GM03348 (cell line): ENCODE data around the gene PTPN2.
"Not testable (repeated sequence)": the region's sequence is repeated elsewhere in the genome, so short reads cannot be mapped to it uniquely, and the experiment has no call there.

ENCODE experiments used
- DNase-seq: peaks from one replicate; pipeline ENCODE4 v3.0.0; 2012; ENCODE audit warnings: low spot score

Gene PTPN2

DNA sequence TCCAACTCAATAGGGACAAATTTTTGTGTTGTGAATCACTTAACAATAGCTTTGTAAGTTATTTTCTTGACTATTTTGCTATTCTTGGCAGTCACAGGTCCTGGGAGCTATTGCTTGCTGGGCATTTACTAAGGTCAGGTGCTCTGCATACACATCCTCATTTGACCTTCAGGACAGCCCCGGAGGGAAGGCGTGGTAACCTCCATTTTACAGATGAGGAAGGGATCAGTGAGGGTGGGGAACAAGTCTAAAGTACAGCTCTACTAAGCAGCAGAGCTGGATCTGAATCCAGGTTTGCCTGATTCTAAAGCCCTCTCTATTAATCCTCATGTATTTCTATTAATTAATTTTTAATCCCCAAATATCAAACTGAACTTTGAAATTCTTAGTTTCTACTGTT, 58.8 kb downstream of the PTPN2 start:
- no peak for DNase-seq

DNA sequence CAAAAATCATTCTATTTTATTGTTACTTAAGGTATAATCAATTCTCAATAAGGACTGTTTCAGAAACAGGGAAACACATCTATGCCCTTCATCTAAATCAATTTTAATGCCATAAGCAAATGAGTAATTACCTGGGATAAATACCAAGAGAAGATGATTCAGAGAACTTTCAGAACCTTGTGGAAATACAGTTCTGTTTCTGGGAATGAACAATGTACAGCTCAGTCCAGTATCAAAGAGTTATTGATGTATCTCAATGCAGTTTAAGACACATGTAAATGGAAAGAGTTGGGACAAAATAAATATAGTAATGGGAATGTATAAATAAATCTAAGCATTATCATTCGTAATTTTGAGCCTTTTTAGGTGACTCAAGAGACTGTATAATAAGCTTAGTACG, 60.1 kb downstream of the PTPN2 start:
- DNase-seq, result no peak

DNA sequence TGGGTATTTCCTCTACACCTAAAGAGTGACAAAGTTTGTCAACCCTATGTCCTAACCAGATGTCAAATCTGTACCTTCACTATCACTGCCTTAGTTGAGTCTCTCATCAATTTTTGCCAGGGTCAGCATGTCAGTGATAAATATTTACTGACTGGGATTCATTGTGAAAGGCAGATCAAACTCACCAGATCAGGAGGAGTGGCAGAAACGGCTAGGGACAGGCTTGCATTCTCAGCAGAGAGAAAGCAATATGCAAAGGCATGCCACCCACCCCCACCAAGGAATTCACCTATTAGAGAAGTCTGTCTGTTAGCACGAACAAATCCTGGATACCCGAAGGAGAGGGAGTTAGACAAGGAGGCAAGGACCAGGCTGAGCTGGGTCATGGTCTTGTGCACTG, 62.6 kb downstream of the PTPN2 start:
- DNase-seq, result no peak

DNA sequence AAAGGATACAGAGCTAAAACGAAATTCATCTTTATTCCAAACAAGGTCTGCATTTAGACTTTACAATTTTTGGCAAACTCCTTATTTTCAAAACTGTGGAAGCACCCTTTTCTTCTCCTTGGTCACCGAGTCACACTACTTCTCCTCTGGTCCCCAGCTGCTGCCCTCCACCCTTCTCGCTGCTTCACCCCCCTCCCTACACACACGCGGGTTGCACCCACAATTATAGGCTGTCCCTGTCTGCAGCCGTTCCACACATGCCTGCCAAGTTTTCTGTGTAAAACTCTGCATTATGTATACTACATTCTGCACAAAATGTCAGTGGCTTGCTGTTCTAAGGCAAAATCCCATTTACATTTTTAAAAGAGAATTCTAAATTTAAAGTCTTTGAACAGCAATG, 63.5 kb downstream of the PTPN2 start:
- DNase-seq, result no peak

DNA sequence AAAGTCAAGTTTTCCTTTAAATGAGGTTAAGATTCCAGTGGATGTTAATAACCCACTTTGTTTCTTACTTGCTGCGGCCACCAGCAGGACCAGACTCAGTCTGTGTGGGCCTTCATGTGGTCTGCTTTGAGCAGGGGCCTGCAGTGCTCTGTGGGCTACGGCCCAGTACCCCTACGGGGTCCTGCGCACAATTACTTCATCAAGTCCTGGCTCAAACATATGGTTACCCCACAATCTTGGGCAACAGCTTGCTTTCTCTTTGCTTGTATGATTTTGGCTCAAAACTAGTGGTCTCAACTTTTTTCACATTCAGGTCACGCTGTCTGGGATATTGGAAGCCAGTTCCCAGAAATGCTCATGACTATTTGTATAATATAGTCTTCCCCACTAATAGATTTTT, 64.2 kb downstream of the PTPN2 start:
- DNase-seq, result no peak

DNA sequence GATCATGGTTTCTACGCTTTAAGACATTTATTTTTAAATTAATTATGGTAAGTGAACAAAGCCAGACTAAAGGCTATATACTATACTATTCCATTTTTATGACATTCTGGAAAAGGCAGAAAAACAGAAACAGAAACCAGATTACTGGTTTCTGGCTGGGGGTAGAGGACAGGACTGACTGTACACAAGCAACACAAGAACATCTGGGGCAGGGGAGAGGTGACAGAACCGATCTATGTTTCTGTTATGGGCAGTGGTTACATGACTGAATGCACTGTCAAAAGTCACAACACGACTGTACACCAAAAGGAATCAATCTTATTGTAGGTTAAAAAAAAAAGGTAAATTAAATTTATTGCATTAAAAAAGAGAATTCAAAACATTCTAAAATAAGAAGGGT, 64.7 kb downstream of the PTPN2 start:
- no peak for DNase-seq

DNA sequence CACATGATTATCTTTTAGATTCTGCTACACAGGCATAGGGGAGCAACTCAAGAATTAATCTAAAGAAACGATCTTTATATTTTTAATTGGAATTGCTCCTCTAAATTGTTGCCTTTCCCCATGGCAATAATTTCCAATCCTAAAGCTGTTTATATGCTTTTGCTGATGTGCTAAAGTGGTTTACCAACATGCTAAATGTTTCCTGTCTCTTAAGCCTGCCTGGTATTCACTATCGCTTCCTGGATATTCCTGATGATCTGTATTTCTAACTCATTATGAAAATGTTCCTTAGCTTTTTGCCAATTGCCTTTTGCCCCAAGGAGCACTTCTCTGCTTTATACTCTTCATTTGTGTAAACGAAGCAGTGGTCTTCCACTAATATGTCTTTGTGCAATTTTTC, 65.8 kb downstream of the PTPN2 start:
- DNase-seq, result no peak

DNA sequence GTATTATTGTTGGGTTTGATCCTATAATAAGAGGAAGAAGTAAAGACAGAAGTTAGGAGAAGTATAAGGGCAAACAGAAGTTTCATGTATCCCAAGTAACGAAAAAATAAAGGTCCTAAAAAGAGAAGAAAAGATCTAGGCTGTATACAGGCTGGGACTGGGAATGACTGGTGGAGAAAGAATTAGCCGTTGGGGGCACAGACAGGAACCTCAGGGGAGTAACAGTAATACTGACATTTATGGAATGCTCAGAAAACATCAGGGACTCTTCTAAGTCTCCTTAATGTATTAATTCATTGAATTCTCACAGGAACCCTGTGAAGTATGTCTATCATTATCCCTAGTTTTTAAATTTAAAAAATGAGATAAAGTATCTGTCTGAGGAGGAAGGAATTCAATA, 67.6 kb downstream of the PTPN2 start:
- no peak for DNase-seq

DNA sequence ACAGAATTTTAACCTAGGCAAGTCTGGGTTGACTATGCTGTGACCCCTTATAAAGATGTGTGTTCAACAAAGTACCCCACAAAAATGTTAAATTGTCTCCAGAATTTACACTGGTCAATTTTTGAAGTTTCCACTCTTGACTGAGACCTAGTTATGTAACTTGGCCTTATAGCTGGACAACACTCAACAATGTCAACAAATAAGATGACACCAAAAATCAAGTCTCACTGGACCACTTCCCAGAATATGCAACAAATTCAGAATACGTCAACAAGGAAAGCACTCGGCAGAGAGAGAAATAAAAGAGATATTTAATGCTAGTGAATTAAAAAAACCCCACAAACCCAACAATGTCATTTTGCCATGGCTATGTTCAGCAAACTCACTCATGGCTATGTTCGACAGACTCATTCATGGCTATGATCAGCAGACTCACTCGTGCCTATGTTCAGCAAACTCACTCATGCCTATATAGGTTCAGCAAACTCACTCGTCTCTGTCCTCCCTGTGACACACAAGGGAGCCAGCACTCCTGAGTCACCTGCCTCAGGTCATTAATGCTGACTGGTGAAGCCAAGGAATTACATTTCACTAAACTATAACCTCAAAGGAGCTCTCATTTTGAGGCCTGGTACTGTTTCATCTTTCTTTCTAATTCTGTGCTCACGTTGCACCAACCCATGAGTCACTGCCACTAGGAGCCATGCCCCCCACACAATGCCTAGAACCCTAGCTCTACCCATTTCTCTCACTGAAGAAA, 72.7 kb downstream of the PTPN2 start:
- DNase-seq, result no peak

DNA sequence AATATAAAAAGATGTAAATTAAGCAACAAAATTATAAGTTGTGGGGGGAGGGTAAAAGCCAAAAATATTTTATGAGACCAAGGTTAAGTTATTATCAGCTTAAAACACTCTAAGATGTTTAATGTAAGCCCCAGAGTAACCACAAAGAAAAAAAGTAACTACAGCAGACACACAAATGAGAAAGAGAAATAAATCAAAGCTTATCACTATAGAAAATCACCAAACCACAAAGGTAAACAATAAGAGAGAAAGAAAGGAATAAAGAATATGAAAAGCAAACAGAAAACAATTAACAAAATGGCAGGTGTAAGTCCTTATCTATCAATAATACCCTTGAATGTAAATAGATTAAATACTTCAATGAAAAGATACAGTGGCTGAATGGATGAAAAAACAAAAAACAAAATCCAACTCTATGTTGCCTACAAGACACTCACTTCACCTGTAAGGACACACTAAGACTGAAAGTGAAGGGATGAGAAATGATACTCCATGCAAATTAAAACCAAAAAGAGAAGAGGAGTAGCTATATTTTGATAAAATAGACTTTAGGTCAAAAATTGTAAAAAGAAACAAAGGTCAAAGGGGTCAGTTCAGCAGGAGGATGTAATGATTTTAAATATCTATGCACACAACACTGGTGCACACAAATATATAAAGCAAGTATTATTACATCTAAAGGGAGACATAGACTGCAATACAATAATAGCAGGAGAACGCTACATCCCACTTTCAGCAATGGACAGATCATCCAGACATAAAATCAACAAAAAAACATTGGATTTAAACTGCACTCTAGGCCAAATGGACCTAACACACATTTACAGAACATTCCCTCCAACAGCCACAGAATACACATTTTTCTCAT, 80.7 kb downstream of the PTPN2 start:
- DNase-seq, result no peak

DNA sequence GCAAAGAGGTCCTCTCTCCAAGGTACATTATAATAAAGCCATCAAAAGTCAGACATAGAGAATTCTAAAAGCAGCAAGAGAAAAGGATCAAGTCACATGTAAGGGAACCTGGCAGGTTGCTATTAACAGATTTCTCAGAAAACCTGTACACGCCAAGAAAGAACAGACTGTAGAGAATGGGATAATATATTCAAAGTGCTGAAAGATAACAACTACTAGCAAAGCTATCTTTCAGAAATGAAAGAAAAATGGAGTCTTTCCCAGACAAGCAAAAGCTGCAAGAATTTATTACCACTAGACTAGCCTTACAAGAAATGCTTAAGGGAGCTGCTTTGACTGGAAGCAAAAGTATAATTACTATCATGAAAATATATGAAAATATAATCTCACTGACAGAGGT, 81.5 kb downstream of the PTPN2 start:
- no peak for DNase-seq

DNA sequence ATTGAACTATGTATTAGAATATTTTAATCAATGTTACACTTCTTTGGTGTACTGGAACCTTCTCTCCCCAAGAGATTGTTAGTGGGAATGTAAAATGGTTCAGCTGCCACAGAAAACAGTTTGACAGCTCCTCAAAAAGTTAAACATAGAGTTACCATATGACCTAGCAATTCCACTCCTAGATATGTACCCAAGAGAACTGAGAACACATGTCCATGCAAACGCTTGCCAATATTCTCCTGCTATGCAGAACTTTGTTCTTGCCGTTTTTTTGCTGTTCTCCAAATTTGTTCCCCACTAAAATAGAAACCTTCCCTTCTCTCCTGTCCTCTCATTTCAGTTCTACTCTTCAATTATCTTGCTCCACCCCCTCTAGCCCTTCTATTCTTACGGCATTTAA, 87.6 kb downstream of the PTPN2 start:
- no peak for DNase-seq

DNA sequence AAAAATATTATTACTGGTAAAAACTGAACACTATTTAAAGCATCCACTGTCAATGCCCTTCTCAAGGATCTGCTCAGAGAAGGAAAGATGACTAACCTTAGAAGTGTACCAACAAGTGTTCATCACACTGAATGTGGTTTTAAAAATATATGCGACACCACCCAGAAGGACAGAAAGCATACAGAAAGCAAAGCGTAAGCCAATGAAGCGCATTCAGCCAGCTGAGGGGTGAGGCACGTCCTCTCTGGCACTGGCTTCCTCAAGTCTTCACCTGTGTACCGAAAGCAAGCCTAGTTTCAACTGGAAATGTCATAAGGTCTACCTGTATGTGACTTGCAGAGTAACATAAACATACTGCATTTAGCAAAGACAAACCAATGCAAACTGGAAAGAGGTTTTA, 92.4 kb downstream of the PTPN2 start:
- DNase-seq, result no peak

DNA sequence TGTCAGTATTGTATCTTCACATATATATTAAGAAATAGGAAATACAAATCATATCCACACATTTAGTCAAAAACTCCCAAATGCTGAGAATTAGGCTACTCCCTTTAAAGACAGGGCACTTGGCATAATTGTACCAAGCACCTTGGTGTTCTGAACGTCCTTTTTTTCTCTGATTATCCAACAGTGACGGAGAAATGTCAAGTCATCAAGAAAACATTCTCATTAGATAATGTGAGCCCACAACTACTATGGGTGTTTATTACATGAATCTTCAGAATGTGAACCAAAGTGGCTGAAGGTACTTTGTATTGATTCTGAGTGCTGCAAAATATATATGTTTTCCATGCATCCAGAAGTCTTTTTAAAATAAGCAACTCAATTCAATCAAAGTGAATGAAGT, 97.4 kb downstream of the PTPN2 start:
- DNase-seq, result no peak

DNA sequence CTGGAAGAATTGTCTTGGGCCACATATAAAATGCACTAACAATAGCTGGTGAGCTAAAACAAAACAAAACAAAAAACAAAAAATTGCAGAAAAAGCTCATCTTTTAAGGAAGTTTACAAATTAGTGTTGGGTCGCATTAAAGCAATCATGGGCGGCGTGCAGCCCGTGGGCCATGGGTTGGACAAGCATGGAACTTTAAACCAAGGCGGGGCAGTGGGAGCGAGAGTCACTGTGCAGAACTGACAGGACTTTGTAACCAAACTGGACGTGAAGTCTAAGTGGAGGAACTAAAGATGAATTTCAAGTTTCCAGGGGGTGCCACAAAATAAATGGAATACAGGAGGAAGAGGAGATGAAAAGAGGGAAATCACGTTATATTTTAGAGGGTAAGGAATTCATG, 100.5 kb downstream of the PTPN2 start:
- DNase-seq, result no peak

DNA sequence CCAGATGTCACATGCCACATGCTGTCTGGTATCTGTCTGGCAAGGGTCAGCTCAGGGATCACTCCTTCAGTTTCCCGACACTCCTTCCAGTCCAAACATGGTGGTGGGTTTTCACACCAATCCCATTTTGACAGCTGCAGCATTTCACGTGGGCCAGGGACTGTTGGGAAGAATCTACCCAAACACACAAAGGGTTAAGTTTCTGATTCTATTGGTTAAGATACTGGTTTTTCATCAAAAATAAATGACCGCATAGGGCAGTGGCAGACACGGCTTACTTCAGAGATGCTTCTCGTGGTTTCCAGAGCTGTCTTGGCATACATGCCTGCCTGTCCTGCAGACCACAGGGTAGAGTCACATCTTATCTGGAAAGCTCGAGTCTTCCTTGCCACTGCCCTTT, 101.5 kb downstream of the PTPN2 start:
- DNase-seq, result no peak

DNA sequence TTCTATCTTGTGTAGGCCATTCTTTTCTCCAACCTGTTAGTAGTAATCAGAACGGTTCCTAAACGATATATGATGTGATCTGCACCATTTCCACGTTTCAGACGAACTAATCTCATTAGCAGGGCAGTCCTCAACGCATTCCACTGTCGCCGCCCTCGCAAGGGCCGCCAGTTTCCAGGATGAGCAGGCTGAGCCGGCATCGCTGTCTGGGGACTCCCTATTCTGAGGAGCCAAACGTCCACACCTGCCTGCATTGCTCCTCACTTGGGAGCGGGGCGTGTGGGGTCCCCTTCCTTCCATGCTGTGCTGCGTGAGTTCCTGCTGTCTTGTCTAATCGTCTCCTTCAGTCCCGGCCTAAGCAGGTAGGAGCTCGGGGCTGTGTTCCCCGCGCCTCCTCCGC, 104.6 kb downstream of the PTPN2 start:
- no peak for DNase-seq

DNA sequence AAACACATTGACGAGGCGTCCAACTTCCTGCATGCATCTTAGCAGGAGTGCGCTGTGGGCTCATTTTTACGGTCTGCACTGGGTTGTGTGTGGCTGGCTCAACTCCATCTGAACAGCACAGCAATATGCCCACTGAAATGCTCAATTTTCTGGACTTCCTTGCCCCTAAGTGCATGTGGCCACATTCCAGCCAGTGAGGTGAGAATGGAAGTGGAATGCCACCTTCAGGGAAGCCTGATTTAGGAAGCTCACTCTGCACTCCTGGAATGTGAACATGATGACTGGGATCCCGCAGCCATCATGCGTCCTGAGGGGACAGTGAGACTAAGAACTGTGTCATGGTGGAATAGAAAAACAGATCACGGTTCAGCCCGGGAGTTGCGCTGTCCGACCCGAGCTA, 105.0 kb downstream of the PTPN2 start:
- DNase-seq, result no peak

DNA sequence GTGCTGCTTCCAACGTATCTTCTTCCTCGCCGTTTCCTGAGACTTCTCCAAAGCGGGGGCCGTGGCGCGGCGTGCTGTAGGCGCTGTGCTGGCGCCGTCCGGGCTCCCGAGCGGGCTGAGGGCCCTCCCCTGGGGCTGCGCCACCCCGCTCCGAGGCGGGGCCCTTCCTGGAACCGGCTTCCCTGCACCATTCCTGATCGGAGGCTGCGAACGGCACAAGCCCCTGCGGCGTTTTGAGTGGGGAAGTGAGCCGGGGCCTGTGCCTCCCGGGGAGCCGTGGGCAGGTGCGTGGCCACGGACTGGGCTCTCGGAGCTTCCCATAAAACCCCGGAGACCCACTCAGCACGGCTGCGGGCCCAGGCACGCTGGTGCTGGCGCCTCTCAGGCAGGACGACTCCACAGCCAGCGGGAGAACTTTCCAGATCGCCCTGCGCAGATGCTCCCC, 106.5 kb downstream of the PTPN2 start:
- no peak for DNase-seq

DNA sequence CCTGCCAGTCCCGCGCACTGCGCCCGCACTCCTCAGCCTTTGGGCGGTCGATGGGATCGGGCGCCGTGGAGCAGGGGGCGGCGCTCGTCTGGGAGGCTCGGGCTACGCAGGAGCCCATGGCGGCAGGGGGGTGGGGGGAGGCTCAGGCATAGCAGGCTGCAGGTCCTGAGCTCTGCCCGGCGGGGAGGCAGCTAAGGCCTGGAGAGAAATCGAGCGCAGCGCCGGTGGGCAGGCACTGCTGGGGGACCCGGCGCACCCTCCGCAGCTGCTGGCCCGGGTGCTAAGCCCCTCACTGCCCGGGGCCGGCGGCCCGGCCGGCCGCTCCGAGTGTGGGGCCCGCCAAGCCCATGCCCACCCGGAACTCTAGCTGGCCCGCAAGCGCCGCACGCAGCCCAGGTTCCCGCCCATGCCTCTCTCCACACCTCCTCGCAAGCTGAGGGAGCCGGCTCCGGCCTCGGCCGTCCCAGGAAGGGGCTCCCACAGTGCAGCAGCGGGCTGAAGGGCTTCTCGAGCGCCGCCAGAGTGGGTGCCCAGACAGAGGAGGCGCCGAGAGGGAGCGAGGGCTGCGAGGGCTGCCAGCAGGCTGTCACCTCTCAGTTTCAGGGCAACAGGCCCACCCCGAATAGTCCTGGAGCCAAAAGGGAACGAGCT, 107.1 kb downstream of the PTPN2 start:
- no peak for DNase-seq

DNA sequence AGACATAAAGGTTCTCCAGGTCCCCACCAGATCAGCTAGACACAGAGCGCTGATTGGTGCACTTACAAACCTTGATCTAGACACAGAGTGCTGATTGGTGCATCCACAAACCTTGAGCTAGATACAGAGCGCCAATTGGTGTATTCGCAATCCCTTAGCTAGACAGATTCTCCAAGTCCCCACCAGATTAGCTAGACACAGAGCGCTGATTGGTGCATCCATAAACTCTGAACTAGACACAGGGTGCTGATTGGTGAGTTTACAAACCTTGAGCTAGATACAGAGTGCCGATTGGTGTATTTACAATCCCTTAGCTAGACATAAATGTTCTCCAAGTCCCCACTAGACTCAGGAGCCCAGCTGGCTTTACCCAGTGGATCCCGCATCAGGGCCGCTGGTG, 107.6 kb downstream of the PTPN2 start:
- not testable (repeated sequence) for DNase-seq

DNA sequence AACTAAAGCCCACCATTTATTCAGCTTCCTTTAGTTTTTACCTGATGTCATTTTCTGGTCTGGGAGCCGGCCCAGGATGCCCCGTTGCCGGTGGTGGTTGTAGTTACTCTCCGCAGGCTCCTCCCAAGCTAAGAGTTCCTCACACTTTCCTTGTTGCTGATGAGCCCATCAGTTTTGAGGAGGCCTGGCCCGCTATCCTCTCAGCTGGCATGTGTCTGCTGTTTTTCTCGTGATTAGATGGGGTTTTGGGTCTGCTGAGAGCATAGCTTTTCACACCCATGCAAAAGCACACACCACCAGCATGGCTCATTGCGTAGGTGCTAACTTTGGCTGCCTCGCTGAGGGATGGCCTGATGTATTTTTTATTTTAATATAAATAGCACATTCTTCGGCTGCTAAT, 109.1 kb downstream of the PTPN2 start:
- DNase-seq, result no peak

DNA sequence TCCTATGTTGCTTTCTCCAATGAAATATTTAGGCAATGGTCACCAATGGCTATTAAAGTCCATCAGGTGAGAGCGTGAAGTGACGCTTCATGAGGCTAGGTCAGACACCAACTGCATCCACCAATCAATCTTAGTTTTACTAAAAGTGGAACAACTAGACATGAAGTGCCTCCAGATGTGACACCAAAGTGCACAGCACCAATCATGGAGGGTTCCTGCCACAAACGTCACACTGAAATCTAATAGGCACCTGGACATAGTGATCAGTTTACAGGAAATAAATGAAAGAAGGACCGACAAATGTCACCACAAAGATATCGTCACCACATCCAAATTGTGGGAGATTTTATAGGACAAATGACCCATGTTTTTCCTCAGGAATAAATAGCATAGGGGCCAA, 110.7 kb downstream of the PTPN2 start:
- DNase-seq, result no peak
